Measurements from ENCODE around the gene SMARCE1. TPM values are rescaled to one million over a fixed set of nuclear protein-coding genes. Genes with fewer than 3 reads are reported as not detected.
A peak's percentile ranks its signal among the peaks of the same experiment; 100 is the strongest.

Gene SMARCE1
- polyA plus RNA-seq, 2 of the 4 experiments (the other 2 are of a cell fraction), result 109 to 111 TPM

- TF ChIP-seq POLR2AphosphoS2 (conservative IDR thresholded peaks at IDR 0.05; ENCODE audit: low read length), result no peak
- TF ChIP-seq KDM1A (IDR thresholded peaks at IDR 0.05; ENCODE audit: low read depth), result no peak
- TF ChIP-seq ZC3H11A (IDR thresholded peaks at IDR 0.05), result no peak
- TF ChIP-seq ATOH8 (CRISPR knock-in tag; IDR thresholded peaks at IDR 0.05; ENCODE audit: low read depth), result no peak
Measured at GRCh38 chr17:40607641-40608040, 40.0 kb downstream of the SMARCE1 start (continued).

GRCh38 chr17:40606548-40607353 is 40.9 kb downstream of the SMARCE1 start:
- ATAC-seq, result 0 out of 6 replicates have a peak, but pooled peaks of 1 of the 2 experiments have one; percentile 12
- Histone ChIP-seq H3K4me3 (no peak overlapping the region), H3K4me2 (no peak overlapping the region), H3K9me3 (no peaks in the 10 kb centered on the region), H3K27ac (no peak overlapping the region), H3K4me1 (no peaks in the 10 kb centered on the region)
- CTCF ChIA-PET, result interaction anchor here (1.3 to 3.3 kb wide), 4 partner anchors 9 to 1056 kb away, joined by 4 to 10 read pairs (median 8); no protein-coding TSS in a partner anchor
- no peak for DNase-seq (ENCODE audit: low read depth in 1 of 2, low spot score in 1 of 2)
- FAIRE-seq, result no peak
- TF ChIP-seq E2F6 (IDR thresholded peaks at IDR 0.05; ENCODE audit: borderline replicate concordance, low read depth) (no peak), ATOH8 (CRISPR knock-in tag; IDR thresholded peaks at IDR 0.05; ENCODE audit: low read depth) (no peak), RNF2 (IDR thresholded peaks at IDR 0.05; ENCODE audit: borderline replicate concordance, low read depth) (no peak), KDM5A (IDR thresholded peaks at IDR 0.05) (no peak), RAD21 (conservative IDR thresholded peaks at IDR 0.05 in 1 of 2, IDR thresholded peaks at IDR 0.05 in 1 of 2) (no peak), NR3C1 (IDR thresholded peaks at IDR 0.05) (no peak), CBX2 (IDR thresholded peaks at IDR 0.05; ENCODE audit: borderline replicate concordance, low read depth) (no peak), RFX5 (IDR thresholded peaks at IDR 0.05) (no peak), EHMT2 (IDR thresholded peaks at IDR 0.05; ENCODE audit: low read depth) (no peak), SREBF2 (IDR thresholded peaks at IDR 0.05) (no peak), RARB (CRISPR knock-in tag; IDR thresholded peaks at IDR 0.05) (no peak), PBX3 (IDR thresholded peaks at IDR 0.05) (no peak)
- POLR2A ChIA-PET, result no interaction called here
- WGBS (ENCODE audit: missing lambda C conversion rate), result 64% methylated on average over 10 of the region's 10 CpGs

- 67% methylated on average over 6 of the region's 6 CpGs for WGBS (ENCODE audit: missing lambda C conversion rate)
- TF ChIP-seq GATA3 (IDR thresholded peaks at IDR 0.05; ENCODE audit: borderline replicate concordance) (no peak), NPAS2 (CRISPR knock-in tag; IDR thresholded peaks at IDR 0.05; ENCODE audit: borderline replicate concordance) (no peak), RARB (CRISPR knock-in tag; IDR thresholded peaks at IDR 0.05) (no peak), BHLHE40 (IDR thresholded peaks at IDR 0.05; ENCODE audit: low read depth, low read length) (no peak), EP300 (IDR thresholded peaks at IDR 0.05) (no peak), PHF8 (IDR thresholded peaks at IDR 0.05; ENCODE audit: borderline replicate concordance, low read depth) (no peak), BCL3 (IDR thresholded peaks at IDR 0.05) (no peak), HES2 (IDR thresholded peaks at IDR 0.05) (no peak), CBX8 (IDR thresholded peaks at IDR 0.05) (no peak), FOSB (CRISPR knock-in tag; IDR thresholded peaks at IDR 0.05) (no peak), ZSCAN20 (CRISPR knock-in tag; IDR thresholded peaks at IDR 0.05) (no peak), USF2 (IDR thresholded peaks at IDR 0.05) (no peak), MAX (IDR thresholded peaks at IDR 0.05) (no peak)
- Histone ChIP-seq H3K9me3 (no peaks in the 10 kb centered on the region), H3K27ac (no peak overlapping the region), H3K4me2 (no peak overlapping the region), H3K4me3 (no peak overlapping the region), H3K4me1 (no peaks in the 10 kb centered on the region)
- CTCF ChIA-PET, result interaction anchor here (1.1 to 2.9 kb wide), 4 partner anchors 9 to 1043 kb away, joined by 4 to 22 read pairs (median 6); no protein-coding TSS in a partner anchor
- no peak for DNase-seq (ENCODE audit: low read depth in 1 of 2, low spot score in 1 of 2)
- no peak for ATAC-seq
- FAIRE-seq, result no peak
- POLR2A ChIA-PET, result no interaction called here
Measured at GRCh38 chr17:40605306-40605705, 42.3 kb downstream of the SMARCE1 start.
